HepG2 (cell line): ENCODE results near the gene KIF9. TPM values are rescaled to one million over a fixed set of nuclear protein-coding genes. Genes with fewer than 3 reads are reported as not detected.
A peak's percentile ranks its signal among the peaks of the same experiment; 100 is the strongest.

Experiments
- ATAC-seq: fragments of 200-7000 bp; cut with Tn5 transposase; 3 replicates; pipeline ENCODE4 v1.9.1; 2020; ENCODE audit warnings: mild to moderate bottlenecking, moderate library complexity
- BruUV-seq: library from RNA; stranded (reverse); fragments of 400-500 nt; replicated peaks from 2 replicates; lab custom pipeline; 2021; lab: Mats Ljungman, UMichigan
- CTCF ChIA-PET: fragments of 300-600 bp; formaldehyde crosslinking; extraction: SDS; loops from one replicate; lab custom pipeline; 2021; ENCODE audit warnings: low total read pairs, inconsistent platforms, low intra/inter-chr PET ratio; lab: Yijun Ruan, JAX
- POLR2A ChIA-PET: fragments of 350-600 bp; sonication (Branson Sonifier 250); formaldehyde crosslinking; loops from one replicate; lab custom pipeline; 2020; ENCODE audit warnings: antibody characterized with exemption, inconsistent platforms; lab: Yijun Ruan, JAX
- DNase-seq: peaks from one replicate; pipeline ENCODE4 v3.0.0-alpha.2; 2015; ENCODE audit warnings: low spot score
- FAIRE-seq: peaks from 3 replicates; lab custom pipeline; 2011; peaks lifted over from hg19 to GRCh38; lab: Jason Lieb, UNC
- H2AFZ ChIP-seq: one replicate; pipeline ENCODE4 v1.6.1; 2011; ENCODE audit warnings: low read length, inconsistent platforms
- H3K27ac ChIP-seq: fragments of 300-600 bp; 3 replicates; pipeline ENCODE4 v1.8.0; 2011; ENCODE audit warnings: mixed run types, mild to moderate bottlenecking, mixed read lengths, low read length, inconsistent platforms; ENCODE audit not compliant: insufficient read depth; ENCODE audit errors: extremely low read length
- H3K27me3 ChIP-seq, 2 experiments: fragments of 200-600 bp in 1 of 2; 2 replicates in 1 of 2; 3 replicates in 1 of 2; pipeline versions ENCODE4 v1.6.0 to v1.8.0; 2011; ENCODE audit warnings: low read length in 2 of 2, mild to moderate bottlenecking in 2 of 2, moderate library complexity in 2 of 2, inconsistent platforms in 1 of 2; ENCODE audit not compliant: insufficient read depth in 2 of 2, control insufficient read depth in 1 of 2
- H3K36me3 ChIP-seq, 2 experiments: fragments of 200-600 bp in 1 of 2; replicated peaks in 1 of 2; 2 replicates in 1 of 2; 3 replicates in 1 of 2; pipeline versions ENCODE4 v1.5.1 to v1.8.0; 2011; ENCODE audit warnings: low read length in 2 of 2, inconsistent platforms in 1 of 2; ENCODE audit not compliant: insufficient read depth in 2 of 2, control insufficient read depth in 1 of 2
- H3K4me1 ChIP-seq: 2 replicates; pipeline ENCODE4 v1.5.1; 2012; ENCODE audit warnings: low read length, inconsistent platforms; ENCODE audit not compliant: insufficient read depth
- H3K4me2 ChIP-seq: 2 replicates; pipeline ENCODE4 v1.6.0; 2011; ENCODE audit warnings: low read depth, low read length, inconsistent platforms
- H3K4me3 ChIP-seq, 3 experiments: fragments of 200-600 bp in 1 of 3; sonication (generic), shearing (Covaris generic) in 1 of 3; replicated peaks in 1 of 3; 2 replicates each; pipeline ENCODE4 v1.5.1; 2011 to 2016; ENCODE audit warnings: low read length in 3 of 3, inconsistent platforms in 2 of 3, low read depth in 2 of 3, mild to moderate bottlenecking in 2 of 3, control low read depth in 1 of 3, mixed read lengths in 1 of 3; ENCODE audit not compliant: insufficient read depth in 1 of 3
- H3K79me2 ChIP-seq: one replicate; pipeline ENCODE4 v1.6.1; 2011; ENCODE audit warnings: low read length, inconsistent platforms; ENCODE audit not compliant: insufficient read depth
- H3K9ac ChIP-seq: 2 replicates; pipeline ENCODE4 v1.6.0; 2011; ENCODE audit warnings: mild to moderate bottlenecking, low read depth, low read length, inconsistent platforms; ENCODE audit not compliant: insufficient read depth
- H3K9me3 ChIP-seq: 2 replicates; pipeline ENCODE4 v1.5.1; 2012; ENCODE audit warnings: mild to moderate bottlenecking, low read length
- H4K20me1 ChIP-seq: 2 replicates; pipeline ENCODE4 v1.6.0; 2011; ENCODE audit warnings: inconsistent platforms, mild to moderate bottlenecking, low read length, moderate library complexity; ENCODE audit not compliant: insufficient read depth
- AKAP8 ChIP-seq: sonication (generic); formaldehyde crosslinking; IDR thresholded peaks from 2 replicates; pipeline ENCODE4 v1.5.1; 2020; ENCODE audit warnings: mild to moderate bottlenecking, missing genetic modification reagents
- ARID3A ChIP-seq: IDR thresholded peaks from 2 replicates; pipeline ENCODE4 v1.6.1; 2012; ENCODE audit warnings: low read depth, low read length, improper control_type of control experiment
- ARNT2 ChIP-seq: sonication (generic); formaldehyde crosslinking; IDR thresholded peaks from 2 replicates; pipeline ENCODE4 v1.8.0; 2022; ENCODE audit warnings: mild to moderate bottlenecking, low read depth, missing genetic modification reagents, moderate library complexity
- CBX2 ChIP-seq, 2 experiments: fragments of 200-600 bp in 1 of 2; sonication (generic); formaldehyde crosslinking in 1 of 2; IDR thresholded peaks; 2 replicates each; pipeline versions ENCODE4 v1.7.0 to v1.8.1; 2018 to 2022; ENCODE audit warnings: low read depth in 2 of 2, low read length in 1 of 2, mild to moderate bottlenecking in 1 of 2, missing genetic modification reagents in 1 of 2
- E2F1 ChIP-seq: sonication (generic); formaldehyde crosslinking; IDR thresholded peaks from 2 replicates; pipeline ENCODE4 v1.5.0; 2020; ENCODE audit warnings: missing genetic modification reagents
- FOXA3 ChIP-seq: IDR thresholded peaks from 2 replicates; pipeline ENCODE4 v1.6.1; 2016; ENCODE audit warnings: missing genetic modification reagents, missing compliant biosample characterization
- SMC3 ChIP-seq: IDR thresholded peaks from 2 replicates; pipeline ENCODE4 v1.6.1; 2011; ENCODE audit warnings: low read length, improper control_type of control experiment
- SOX5 ChIP-seq: IDR thresholded peaks from 2 replicates; pipeline ENCODE4 v1.6.1; 2016; ENCODE audit warnings: borderline replicate concordance
- ZKSCAN8 ChIP-seq: IDR thresholded peaks from 2 replicates; pipeline ENCODE4 v1.6.1; 2016; ENCODE audit warnings: borderline replicate concordance, missing genetic modification reagents, missing compliant biosample characterization
- ZNF331 ChIP-seq: sonication (generic); formaldehyde crosslinking; IDR thresholded peaks from 2 replicates; pipeline ENCODE4 v1.4.0; 2020; ENCODE audit warnings: missing genetic modification reagents
- ZNF33A ChIP-seq: sonication (generic); formaldehyde crosslinking; IDR thresholded peaks from 2 replicates; pipeline ENCODE4 v1.5.1; 2020; ENCODE audit warnings: missing genetic modification reagents, mild to moderate bottlenecking, moderate library complexity, borderline replicate concordance
- ZNF362 ChIP-seq: sonication (generic); formaldehyde crosslinking; IDR thresholded peaks from 2 replicates; pipeline ENCODE4 v1.4.0; 2020; ENCODE audit warnings: missing genetic modification reagents, mild to moderate bottlenecking, borderline replicate concordance
- ZNF607 ChIP-seq: sonication (generic); formaldehyde crosslinking; IDR thresholded peaks from 2 replicates; pipeline ENCODE4 v1.5.1; 2020; ENCODE audit warnings: missing genetic modification reagents, mild to moderate bottlenecking, borderline replicate concordance
- ZNF615 ChIP-seq: sonication (generic); formaldehyde crosslinking; IDR thresholded peaks from 2 replicates; pipeline ENCODE4 v1.5.0; 2020; ENCODE audit warnings: mild to moderate bottlenecking, missing genetic modification reagents, borderline replicate concordance
- ZNF816 ChIP-seq: sonication (generic); formaldehyde crosslinking; IDR thresholded peaks from 2 replicates; pipeline ENCODE4 v1.8.0; 2022; ENCODE audit warnings: missing genetic modification reagents, mild to moderate bottlenecking, borderline replicate concordance
- WGBS: methylation state at CpG from one replicate; pipeline ENCODE4 v1.1.6; 2017; ENCODE audit warnings: low lambda C conversion rate; 5-methylcytosine and 5-hydroxymethylcytosine counted together
- in situ Hi-C: cut with HindIII; loops from 2 replicates; pipeline ENCODE4 v1.10.0; 2017; ENCODE audit warnings: low pct_unique_long_range_greater_than_20kb; ENCODE audit not compliant: extremely low pct_ligation_motif_present
- intact Hi-C: fragments of 100-400 bp; cut with micrococcal nuclease; formaldehyde crosslinking; loops from one replicate; pipeline ENCODE4 v1.10.0; 2022; ENCODE audit not compliant: unreplicated experiment
- polyA plus RNA-seq, 8 experiments: library from polyadenylated mRNA; depleted of rRNA in 3 of 8; stranded (reverse) in 7 of 8; unstranded in 1 of 8; fragments of >200 nt; fragmentation: Illumina TruSeq in 4 of 8; extraction: Trizol in 4 of 8; gene quantifications; 2 replicates each; pipeline versions ENCODE4 v1.2.1 to v1.2.3, GENCODE V29; 2011 to 2016; ENCODE audit warnings: low read depth in 4 of 8, missing spikeins in 1 of 8, mixed read lengths in 1 of 8; ENCODE audit not compliant: insufficient read depth in 1 of 8
- total RNA-seq, 5 experiments: library from RNA; depleted of rRNA; stranded (reverse); fragments of >200 nt; fragmentation: Illumina TruSeq; extraction: Trizol; gene quantifications; 2 replicates each; pipeline ENCODE4 v1.2.3, GENCODE V29; 2016; ENCODE audit warnings: low read depth in 1 of 5

Gene KIF9
- total and polyA plus RNA-seq, 2 of the 13 experiments (the other 11 are each of a cell fraction or from before 2014, with no cell fraction given), result 5.1 to 16.9 TPM

- TF ChIP-seq ARNT2, result no peak
- TF ChIP-seq ARID3A, result no peak
- no peak for TF ChIP-seq SOX5 (CRISPR knock-in tag)
- TF ChIP-seq ZNF362 (CRISPR knock-in tag), result peak; percentile 74
- TF ChIP-seq E2F1 (CRISPR knock-in tag), result no peak
These were observed 17.1 kb upstream of the KIF9 start (continued) for GRCh38 chr3:47299381-47300318.

- FAIRE-seq, result no peak
- TF ChIP-seq AKAP8, result no peak
- TF ChIP-seq ZKSCAN8 (CRISPR knock-in tag), result no peak
- TF ChIP-seq SMC3, result no peak
- no peak for TF ChIP-seq CBX2 (IDR thresholded peaks at IDR 0.05; ENCODE audit: low read depth, low read length)
- no peak for TF ChIP-seq CBX2 (CRISPR knock-in tag; IDR thresholded peaks at IDR 0.05; ENCODE audit: low read depth)
- no peak for TF ChIP-seq FOXA3 (CRISPR knock-in tag)
- no peak for TF ChIP-seq ARID3A
- no peak for TF ChIP-seq ZNF33A (CRISPR knock-in tag)
- no peak for TF ChIP-seq ZNF607 (CRISPR knock-in tag)
- no peak for TF ChIP-seq ZNF331 (CRISPR knock-in tag)
- no peak for TF ChIP-seq ZNF816 (CRISPR knock-in tag)
- TF ChIP-seq ZNF615, result no peak
These were observed 15.8 kb upstream of the KIF9 start for GRCh38 chr3:47298439-47298838.

More at GRCh38 chr3:47298439-47298838, 15.8 kb upstream of the KIF9 start:
- no peak overlapping the region for H3K9ac ChIP-seq
- peaks cover 53% of the 10 kb centered on the region for H3K4me1 ChIP-seq
- H2AFZ ChIP-seq, result no peak overlapping the region
- ATAC-seq (no peak), DNase-seq (no peak)
- intact Hi-C loops, result no loop called here
- peaks cover 3% of the 10 kb centered on the region in 2 experiments for H3K36me3 ChIP-seq
- BruUV-seq, result no TSS peak
- no peak overlapping the region for H3K27ac ChIP-seq
- H4K20me1 ChIP-seq, result no peaks in the 10 kb centered on the region
- H3K4me2 ChIP-seq, result no peak overlapping the region
- in situ Hi-C loops, result no loop called here
- no peaks in the 10 kb centered on the region for H3K9me3 ChIP-seq
- H3K79me2 ChIP-seq, result peaks cover 18% of the 10 kb centered on the region
- POLR2A ChIA-PET, result no interaction called here
- CTCF ChIA-PET, result no interaction called here
- WGBS, result 99% methylated on average over 3 of the region's 3 CpGs
- no peaks in the 10 kb centered on the region for H3K27me3 ChIP-seq
- no peak overlapping the region for H3K4me3 ChIP-seq
